Natural killer cell (primary cell): ENCODE data around the gene NPR3. TPM values are rescaled to one million over a fixed set of nuclear protein-coding genes. Genes with fewer than 3 reads are reported as not detected.

Experiments
- ATAC-seq, 3 donors: fragments of 150-1000 bp in 2 of 3; fragments of 200-7000 bp in 1 of 3; cut with Tn5 transposase; 1 replicate in 1 of 3; 2 replicates in 2 of 3; pipeline ENCODE4 v1.10.0; 2021; ENCODE audit warnings: mild to moderate bottlenecking in 2 of 3, moderate library complexity in 2 of 3
- DNase-seq, 2 donors: peaks; one replicate each; pipeline versions ENCODE4 v3.0.0 to v3.0.0-alpha.2; 2013 to 2021; ENCODE audit warnings: mixed read lengths in 1 of 2
- H3K27ac ChIP-seq: one replicate; pipeline ENCODE4 v1.5.1; 2013; ENCODE audit warnings: mild to moderate bottlenecking, low read length
- H3K27me3 ChIP-seq: one replicate; pipeline ENCODE4 v1.6.1; 2013; ENCODE audit warnings: low read length; ENCODE audit not compliant: control insufficient read depth, insufficient read depth
- H3K36me3 ChIP-seq: one replicate; pipeline ENCODE4 v1.6.1; 2013; ENCODE audit warnings: low read length; ENCODE audit not compliant: control insufficient read depth, insufficient read depth
- H3K4me1 ChIP-seq: one replicate; pipeline ENCODE4 v1.6.1; 2013; ENCODE audit warnings: low read length; ENCODE audit not compliant: control insufficient read depth, insufficient read depth
- H3K4me3 ChIP-seq: one replicate; pipeline ENCODE4 v1.5.1; 2013; ENCODE audit warnings: low read length
- H3K9me3 ChIP-seq: one replicate; pipeline ENCODE4 v1.6.1; 2013; ENCODE audit warnings: low read length; ENCODE audit not compliant: control insufficient read depth, insufficient read depth
- H3K27ac Mint-ChIP-seq, 2 donors: one replicate each; pipeline ENCODE4 v1.8.0; 2022; ENCODE audit warnings: mild to moderate bottlenecking in 2 of 2, mixed read lengths in 2 of 2, moderate library complexity in 1 of 2
- H3K27me3 Mint-ChIP-seq, 2 donors: one replicate each; pipeline ENCODE4 v1.8.0; 2022; ENCODE audit warnings: low read depth in 2 of 2, mixed read lengths in 2 of 2
- H3K36me3 Mint-ChIP-seq: one replicate; pipeline ENCODE4 v1.8.0; 2022; ENCODE audit warnings: mixed read lengths
- H3K4me1 Mint-ChIP-seq, 2 donors: one replicate each; pipeline ENCODE4 v1.8.0; 2022; ENCODE audit warnings: mixed read lengths in 2 of 2
- H3K4me3 Mint-ChIP-seq: one replicate; pipeline ENCODE4 v1.8.0; 2022; ENCODE audit warnings: mild to moderate bottlenecking, moderate library complexity, mixed read lengths
- H3K9me3 Mint-ChIP-seq, 2 donors: one replicate each; pipeline ENCODE4 v1.8.0; 2022; ENCODE audit warnings: mixed read lengths in 2 of 2
- WGBS: methylation state at CpG from one replicate; pipeline ENCODE4 v1.1.7; 2013; ENCODE audit warnings: missing lambda C conversion rate; ENCODE audit not compliant: insufficient coverage; 5-methylcytosine and 5-hydroxymethylcytosine counted together
- intact Hi-C: fragments of 100-400 bp; cut with micrococcal nuclease; formaldehyde crosslinking; loops from one replicate; pipeline ENCODE4 v1.14.2; 2022
- total RNA-seq, 4 donors: library from RNA; stranded (reverse); fragments of 120-200 nt in 1 of 4; gene quantifications; one replicate each; pipeline versions ENCODE4 v1.2.3 to v1.2.4, GENCODE V29; 2013 to 2022
- TF ChIP-seq, protein P1 (sequence below): fragments of 200-600 bp; IDR thresholded peaks from one replicate; pipeline ENCODE4 v1.8.0; 2022; ENCODE audit warnings: antibody characterized with exemption

The NPR3 gene
- total RNA-seq, 3 donors from 2014 or later (not counting 1 experiment from before 2014, with no cell fraction given): 0.23 TPM; not detected in 2

DNA sequence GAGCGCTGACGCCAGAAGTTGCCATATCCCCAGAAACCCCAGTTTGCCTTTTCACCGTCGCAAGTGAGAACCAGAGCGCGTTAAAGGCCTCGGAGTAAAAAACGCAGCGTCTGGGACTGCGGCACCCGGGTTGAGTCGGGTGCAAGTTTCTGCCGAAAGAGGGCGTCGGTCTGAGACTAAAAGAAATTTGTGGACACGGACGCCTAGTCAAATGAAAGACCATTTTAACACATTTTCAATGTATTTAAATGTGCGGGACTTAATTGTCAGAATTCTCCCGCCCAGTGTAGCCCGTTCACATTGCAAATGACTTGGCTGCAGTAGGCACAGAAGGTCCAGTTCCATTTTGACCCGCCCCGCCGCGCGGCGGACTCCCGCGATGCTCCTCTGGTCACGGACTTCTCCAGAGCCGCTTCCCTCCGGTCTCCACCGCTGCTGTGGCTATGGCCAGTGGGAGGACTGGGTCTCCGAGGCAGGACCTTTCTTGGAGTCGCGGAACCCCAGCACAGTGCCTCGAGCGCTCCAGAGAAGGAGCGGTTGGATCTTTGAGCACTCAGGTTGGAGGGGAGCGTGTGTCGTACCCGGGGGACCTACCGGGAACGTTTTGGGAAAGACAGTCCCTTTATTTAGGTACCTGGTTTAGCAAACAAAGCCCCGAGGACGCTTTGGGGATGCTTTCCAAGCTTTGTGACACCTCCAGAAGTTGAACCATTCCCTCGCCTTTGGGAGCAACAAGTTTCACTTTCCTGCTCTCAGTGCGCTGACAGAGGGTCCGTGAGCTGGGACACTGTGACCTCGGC, 1.2 kb upstream of the NPR3 start:
- TF ChIP-seq, protein P1, sequence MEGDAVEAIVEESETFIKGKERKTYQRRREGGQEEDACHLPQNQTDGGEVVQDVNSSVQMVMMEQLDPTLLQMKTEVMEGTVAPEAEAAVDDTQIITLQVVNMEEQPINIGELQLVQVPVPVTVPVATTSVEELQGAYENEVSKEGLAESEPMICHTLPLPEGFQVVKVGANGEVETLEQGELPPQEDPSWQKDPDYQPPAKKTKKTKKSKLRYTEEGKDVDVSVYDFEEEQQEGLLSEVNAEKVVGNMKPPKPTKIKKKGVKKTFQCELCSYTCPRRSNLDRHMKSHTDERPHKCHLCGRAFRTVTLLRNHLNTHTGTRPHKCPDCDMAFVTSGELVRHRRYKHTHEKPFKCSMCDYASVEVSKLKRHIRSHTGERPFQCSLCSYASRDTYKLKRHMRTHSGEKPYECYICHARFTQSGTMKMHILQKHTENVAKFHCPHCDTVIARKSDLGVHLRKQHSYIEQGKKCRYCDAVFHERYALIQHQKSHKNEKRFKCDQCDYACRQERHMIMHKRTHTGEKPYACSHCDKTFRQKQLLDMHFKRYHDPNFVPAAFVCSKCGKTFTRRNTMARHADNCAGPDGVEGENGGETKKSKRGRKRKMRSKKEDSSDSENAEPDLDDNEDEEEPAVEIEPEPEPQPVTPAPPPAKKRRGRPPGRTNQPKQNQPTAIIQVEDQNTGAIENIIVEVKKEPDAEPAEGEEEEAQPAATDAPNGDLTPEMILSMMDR: peak; percentile 62
- peaks cover 46 to 64% of the 10 kb centered on the region in 2 donors for H3K27me3 Mint-ChIP-seq
- H3K27ac ChIP-seq: no peak overlapping the region
- WGBS: under 1% methylated on average over 49 of the region's 49 CpGs
- no peak overlapping the region for H3K27ac Mint-ChIP-seq
- peaks cover 56% of the 10 kb centered on the region for H3K27me3 ChIP-seq
- H3K4me3 ChIP-seq: peak overlapping the region; percentile 36
- H3K4me1 ChIP-seq: peaks cover 46% of the 10 kb centered on the region
- DNase-seq: peak; percentile 35 to 42
- no peaks in the 10 kb centered on the region for H3K9me3 Mint-ChIP-seq
- no peaks in the 10 kb centered on the region for H3K36me3 Mint-ChIP-seq
- ATAC-seq: peak; percentile 59 to 75 (median 67)
- H3K9me3 ChIP-seq: no peaks in the 10 kb centered on the region
- H3K4me1 Mint-ChIP-seq: peaks cover 35 to 44% of the 10 kb centered on the region in 2 donors
- peak overlapping the region; percentile 66 for H3K4me3 Mint-ChIP-seq
- no peaks in the 10 kb centered on the region for H3K36me3 ChIP-seq
- intact Hi-C loops: loop anchor here (1.0 to 10.0 kb wide), 2 partner anchors 142 to 235 kb away; no protein-coding TSS in a partner anchor

DNA sequence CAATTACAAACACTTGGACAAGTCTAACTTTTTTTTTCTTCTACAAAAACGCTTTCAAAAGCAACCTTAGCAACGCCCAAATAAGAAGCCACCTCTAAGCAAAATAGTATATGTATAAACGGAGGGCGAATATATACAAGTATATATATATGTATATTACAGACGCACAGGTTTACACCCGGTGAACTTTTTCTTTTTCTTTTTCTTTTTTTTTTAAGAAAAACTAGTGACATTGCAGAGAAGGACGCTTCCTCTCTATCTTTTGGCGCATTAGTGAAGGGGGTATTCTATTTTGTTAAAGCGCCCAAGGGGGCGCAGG, 200 bp downstream of the NPR3 start:
- H3K4me1 ChIP-seq: peaks cover 46% of the 10 kb centered on the region
- WGBS: 0% methylated on average over 4 of the region's 10 CpGs
- DNase-seq (no peak), ATAC-seq (no peak)
- H3K4me3 ChIP-seq: no peak overlapping the region
- Mint-ChIP-seq H3K4me3 (peak overlapping the region; percentile 78), H3K4me1 (peaks cover 35 to 44% of the 10 kb centered on the region in 2 donors), H3K27ac (no peak overlapping the region), H3K9me3 (no peaks in the 10 kb centered on the region), H3K27me3 (peaks cover 39 to 66% of the 10 kb centered on the region in 2 donors), H3K36me3 (no peaks in the 10 kb centered on the region)
- no peaks in the 10 kb centered on the region for H3K36me3 ChIP-seq
- H3K27me3 ChIP-seq: peaks cover 56% of the 10 kb centered on the region
- TF ChIP-seq, protein P1: no peak
- H3K27ac ChIP-seq: no peak overlapping the region
- no peaks in the 10 kb centered on the region for H3K9me3 ChIP-seq
- intact Hi-C loops: loop anchor here (10.0 kb wide), 1 partner anchor 233 kb away; no protein-coding TSS in a partner anchor

DNA sequence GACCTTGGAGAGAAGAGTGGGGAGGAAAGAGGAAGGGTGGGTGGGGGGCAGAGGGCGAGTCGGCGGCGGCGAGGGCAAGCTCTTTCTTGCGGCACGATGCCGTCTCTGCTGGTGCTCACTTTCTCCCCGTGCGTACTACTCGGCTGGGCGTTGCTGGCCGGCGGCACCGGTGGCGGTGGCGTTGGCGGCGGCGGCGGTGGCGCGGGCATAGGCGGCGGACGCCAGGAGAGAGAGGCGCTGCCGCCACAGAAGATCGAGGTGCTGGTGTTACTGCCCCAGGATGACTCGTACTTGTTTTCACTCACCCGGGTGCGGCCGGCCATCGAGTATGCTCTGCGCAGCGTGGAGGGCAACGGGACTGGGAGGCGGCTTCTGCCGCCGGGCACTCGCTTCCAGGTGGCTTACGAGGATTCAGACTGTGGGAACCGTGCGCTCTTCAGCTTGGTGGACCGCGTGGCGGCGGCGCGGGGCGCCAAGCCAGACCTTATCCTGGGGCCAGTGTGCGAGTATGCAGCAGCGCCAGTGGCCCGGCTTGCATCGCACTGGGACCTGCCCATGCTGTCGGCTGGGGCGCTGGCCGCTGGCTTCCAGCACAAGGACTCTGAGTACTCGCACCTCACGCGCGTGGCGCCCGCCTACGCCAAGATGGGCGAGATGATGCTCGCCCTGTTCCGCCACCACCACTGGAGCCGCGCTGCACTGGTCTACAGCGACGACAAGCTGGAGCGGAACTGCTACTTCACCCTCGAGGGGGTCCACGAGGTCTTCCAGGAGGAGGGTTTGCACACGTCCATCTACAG, 760 bp downstream of the NPR3 start:
- H3K9me3 Mint-ChIP-seq: no peaks in the 10 kb centered on the region
- H3K4me3 ChIP-seq: no peak overlapping the region
- peaks cover 46% of the 10 kb centered on the region for H3K4me1 ChIP-seq
- no peaks in the 10 kb centered on the region for H3K36me3 Mint-ChIP-seq
- peak overlapping the region; percentile 78 for H3K4me3 Mint-ChIP-seq
- peaks cover 51% of the 10 kb centered on the region for H3K27me3 ChIP-seq
- 2% methylated on average over 76 of the region's 76 CpGs for WGBS
- intact Hi-C loops: loop anchor here (10.0 kb wide), 1 partner anchor 233 kb away; no protein-coding TSS in a partner anchor
- peak; percentile 21 to 30 (median 24) for ATAC-seq
- H3K27ac Mint-ChIP-seq: no peak overlapping the region
- no peak overlapping the region for H3K27ac ChIP-seq
- H3K27me3 Mint-ChIP-seq: peaks cover 40 to 68% of the 10 kb centered on the region in 2 donors
- DNase-seq: no peak
- H3K9me3 ChIP-seq: no peaks in the 10 kb centered on the region
- peaks cover 35 to 44% of the 10 kb centered on the region in 2 donors for H3K4me1 Mint-ChIP-seq
- H3K36me3 ChIP-seq: no peaks in the 10 kb centered on the region
- TF ChIP-seq, protein P1: no peak
